ENCODE results near the gene LIFR.
A peak's percentile ranks its signal among the peaks of the same experiment; 100 is the strongest.
"Not testable (repeated sequence)": the region's sequence is repeated elsewhere in the genome, so short reads cannot be mapped to it uniquely, and the experiment has no call there.

The LIFR gene

DNA sequence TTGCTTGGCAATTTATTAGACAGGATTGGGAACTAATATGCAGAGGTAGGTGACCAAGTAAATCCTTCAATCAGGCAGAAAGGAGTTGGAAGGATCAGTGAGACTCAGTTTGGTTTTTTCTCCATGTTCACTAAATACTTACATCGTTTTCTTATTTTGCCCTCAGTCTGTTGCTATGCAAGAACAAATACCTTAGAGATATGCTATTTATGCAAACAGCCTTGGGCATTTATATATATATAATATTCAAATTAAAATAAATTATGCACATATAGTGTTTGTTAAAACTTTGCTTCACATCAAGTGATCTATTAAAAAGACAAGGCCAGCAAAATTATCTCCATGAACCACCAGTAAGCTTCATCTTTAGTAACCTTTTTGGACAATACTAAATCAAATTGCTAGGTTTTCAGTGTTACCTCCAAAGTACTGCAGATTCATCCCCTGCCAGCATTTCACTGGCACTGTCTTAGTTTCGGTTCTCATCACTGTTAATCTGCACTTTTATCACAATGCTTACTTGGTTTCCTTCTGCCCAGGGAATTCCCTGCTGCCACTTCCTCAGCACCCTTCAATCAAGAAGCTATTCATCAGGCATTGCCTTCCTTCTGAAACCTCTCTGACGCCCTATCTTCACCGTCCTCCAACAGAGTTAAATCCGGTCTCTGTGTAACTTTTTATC, 26.0 kb upstream of the LIFR start:
- no peak for DNase-seq

- no peak for DNase-seq
These were observed 25.2 kb upstream of the LIFR start for GRCh38 chr5:38581597-38581996.

GRCh38 chr5:38579105-38579504, 22.7 kb upstream of the LIFR start:
- no peak for DNase-seq

GRCh38 chr5:38576961-38577684, 20.7 kb upstream of the LIFR start:
- DNase-seq = no peak

DNA sequence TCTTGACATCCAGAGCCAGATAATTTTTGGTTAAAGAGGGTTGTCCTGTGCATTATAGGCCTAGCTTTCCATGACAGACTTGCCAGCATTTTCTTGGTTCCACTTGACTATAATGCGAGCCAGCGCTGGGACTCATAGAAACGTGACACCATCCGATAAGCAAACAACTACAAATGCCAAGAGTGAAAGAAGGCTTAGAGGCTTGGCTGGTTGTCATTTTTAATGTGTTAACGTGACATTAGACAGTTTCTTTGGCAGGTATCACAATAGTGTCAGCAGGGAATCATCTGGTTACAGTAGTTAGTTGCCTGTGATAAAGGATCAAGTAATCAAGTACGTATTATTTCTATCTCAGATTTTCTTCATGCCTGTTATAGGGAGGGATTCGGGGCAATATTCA, 20.0 kb upstream of the LIFR start:
- DNase-seq = peak; percentile 25

GRCh38 chr5:38575476-38575875, 19.0 kb upstream of the LIFR start:
- no peak for DNase-seq

- DNase-seq = no peak
These were observed 17.6 kb upstream of the LIFR start for GRCh38 chr5:38574009-38574408.

- no peak for DNase-seq
These were observed 17.1 kb upstream of the LIFR start for GRCh38 chr5:38573521-38573920.

DNA sequence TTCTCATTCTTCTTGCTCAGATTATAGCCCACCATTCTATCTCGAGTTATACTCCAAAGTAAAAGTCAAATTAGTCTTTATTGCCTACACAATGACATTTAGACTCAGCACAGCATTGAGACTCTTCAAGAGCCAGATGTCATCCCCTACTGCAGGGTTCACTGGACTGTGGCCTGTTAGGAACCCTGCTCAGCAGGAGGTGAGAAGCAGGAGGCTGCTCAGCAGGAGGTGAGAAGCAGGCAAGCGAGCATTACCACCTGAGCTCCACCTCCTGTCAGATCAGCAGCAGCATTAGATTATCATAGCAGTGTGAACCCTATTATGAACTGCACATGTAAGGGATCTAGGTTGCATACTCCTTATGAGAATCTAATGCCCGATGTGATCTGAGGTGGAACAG, 12.7 kb upstream of the LIFR start:
- DNase-seq = peak; percentile 85

- not testable (repeated sequence) for DNase-seq
These were observed 10.9 kb upstream of the LIFR start for GRCh38 chr5:38567306-38567705.

- DNase-seq = no peak
These were observed 7.2 kb upstream of the LIFR start for GRCh38 chr5:38563624-38564023.

DNA sequence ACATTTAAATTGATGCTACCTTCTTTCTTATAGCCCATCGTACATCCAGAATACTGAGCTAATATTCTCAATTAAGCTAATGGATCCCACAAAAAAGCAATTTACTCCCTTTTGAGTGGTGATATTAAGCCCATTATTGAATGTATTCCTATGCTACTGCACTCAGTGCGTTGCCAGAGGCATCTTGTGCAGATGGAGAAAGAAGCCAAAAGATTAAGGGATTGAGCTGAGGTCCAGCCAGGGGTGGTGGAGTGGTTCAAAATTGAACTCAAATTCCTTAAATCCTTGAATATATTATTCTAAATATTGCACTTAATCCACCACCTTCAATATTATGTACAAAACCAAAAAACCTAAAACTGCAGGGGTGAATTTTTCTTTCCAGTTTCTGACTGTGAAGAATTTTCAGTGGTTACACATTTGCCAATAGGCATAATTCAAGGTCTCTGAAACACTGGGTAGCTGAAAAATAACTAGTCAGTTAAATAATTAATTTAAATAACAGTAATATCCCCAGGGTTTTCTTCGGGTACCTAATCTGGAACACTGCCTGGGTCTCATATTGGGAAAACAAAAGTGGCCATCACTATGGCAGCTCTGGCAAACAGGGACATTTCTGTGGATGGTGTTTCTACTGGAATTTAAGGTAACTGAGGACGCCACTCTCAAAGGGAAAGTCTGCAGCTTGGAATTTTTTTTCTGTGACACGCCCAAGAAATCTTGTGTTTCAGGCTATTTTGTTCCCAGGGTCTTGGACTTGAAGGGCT, 6.2 kb upstream of the LIFR start:
- DNase-seq = no peak

- DNase-seq = no peak
These were observed 3.0 kb upstream of the LIFR start for GRCh38 chr5:38559428-38559827.

GRCh38 chr5:38557792-38558191, 1.3 kb upstream of the LIFR start:
- DNase-seq = no peak

DNA sequence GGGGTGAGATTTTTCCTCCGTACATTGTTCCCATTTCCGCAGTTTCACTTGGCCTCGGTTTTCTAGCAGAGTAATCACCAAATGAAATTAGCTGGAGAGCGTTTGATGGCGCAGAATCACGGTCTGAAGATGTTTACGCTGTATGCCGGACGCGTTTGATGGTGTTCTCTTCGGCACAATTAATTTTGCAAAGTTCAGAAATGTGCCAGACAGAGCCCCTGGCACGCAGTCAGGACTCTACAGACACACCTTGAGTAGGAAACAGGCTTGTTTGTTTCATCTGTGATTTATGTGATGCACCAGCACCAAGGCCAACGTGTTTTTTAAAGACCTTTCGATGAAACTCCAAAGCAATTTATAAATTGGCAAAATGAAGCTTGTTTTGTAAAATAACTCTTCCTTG, 863 bp upstream of the LIFR start:
- DNase-seq = no peak

GRCh38 chr5:38556088-38556598, 303 bp downstream of the LIFR start:
- no peak for DNase-seq

- no peak for DNase-seq
These were observed 925 bp downstream of the LIFR start for GRCh38 chr5:38555354-38556087.

DNA sequence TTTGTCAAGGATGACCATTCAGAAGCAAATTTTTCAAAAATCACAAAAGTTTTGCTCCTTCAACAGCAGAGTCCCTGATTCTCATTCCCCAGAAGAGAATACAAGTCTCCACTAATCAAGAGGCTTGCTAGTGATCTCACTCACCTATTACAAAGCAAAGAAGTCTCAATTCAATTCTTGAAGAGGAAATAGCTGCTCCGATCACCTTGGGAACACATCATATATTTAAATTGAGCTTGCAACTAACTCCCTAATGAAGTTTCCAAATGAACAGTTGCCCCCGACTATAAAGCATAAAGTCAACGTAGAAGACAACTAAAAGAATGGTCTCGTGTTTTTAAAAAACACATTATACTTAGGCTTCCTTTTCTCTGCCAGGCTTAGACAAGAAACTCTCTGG, 1.6 kb downstream of the LIFR start:
- no peak for DNase-seq

- DNase-seq = no peak
These were observed 2.0 kb downstream of the LIFR start for GRCh38 chr5:38554403-38554802.

GRCh38 chr5:38553001-38553521, 3.4 kb downstream of the LIFR start:
- no peak for DNase-seq

- DNase-seq = no peak
These were observed 5.1 kb downstream of the LIFR start for GRCh38 chr5:38551030-38552017.
